CD14-positive monocyte (primary cell): ENCODE data around the gene PARP8. TPM values are rescaled to one million over a fixed set of nuclear protein-coding genes. Genes with fewer than 3 reads are reported as not detected.

Experiments
- DNase-seq, 3 donors: peaks; one replicate each; pipeline ENCODE4 v3.0.0-alpha.2; 2011 to 2022
- H2AFZ ChIP-seq: 2 replicates; pipeline ENCODE4 v1.6.0; 2012; ENCODE audit warnings: mild to moderate bottlenecking, low read depth, low read length, inconsistent platforms; ENCODE audit not compliant: insufficient read depth, poor library complexity, severe bottlenecking
- H3K27ac ChIP-seq, 2 donors: 1 replicate in 1 of 2; 2 replicates in 1 of 2; pipeline ENCODE4 v1.5.1; 2012 to 2013; ENCODE audit warnings: low read length in 2 of 2, control low read depth in 1 of 2, inconsistent platforms in 1 of 2, low read depth in 1 of 2, mild to moderate bottlenecking in 1 of 2
- H3K27me3 ChIP-seq, 2 donors: one replicate each; pipeline versions ENCODE4 v1.6.0 to v1.6.1; 2011 to 2013; ENCODE audit warnings: low read length in 2 of 2; ENCODE audit not compliant: control insufficient read depth in 2 of 2, insufficient read depth in 2 of 2
- H3K36me3 ChIP-seq, 2 donors: replicated peaks in 1 of 2; 1 replicate in 1 of 2; 2 replicates in 1 of 2; pipeline versions ENCODE4 v1.5.1 to v1.6.1; 2012 to 2013; ENCODE audit warnings: low read length in 2 of 2, control low read depth in 1 of 2, inconsistent platforms in 1 of 2, mild to moderate bottlenecking in 1 of 2; ENCODE audit not compliant: insufficient read depth in 2 of 2, control insufficient read depth in 1 of 2
- H3K4me1 ChIP-seq, 2 donors: 1 replicate in 1 of 2; 2 replicates in 1 of 2; pipeline versions ENCODE4 v1.5.1 to v1.6.1; 2012 to 2013; ENCODE audit warnings: low read length in 2 of 2, control low read depth in 1 of 2, inconsistent platforms in 1 of 2, mild to moderate bottlenecking in 1 of 2, moderate library complexity in 1 of 2; ENCODE audit not compliant: insufficient read depth in 2 of 2, control insufficient read depth in 1 of 2
- H3K4me2 ChIP-seq: replicated peaks from 2 replicates; pipeline ENCODE3; 2012; ENCODE audit warnings: low read length, moderate library complexity, mild to moderate bottlenecking; ENCODE audit not compliant: poor library complexity, severe bottlenecking; ENCODE audit errors: extremely low read depth
- H3K4me3 ChIP-seq, 3 experiments: fragments of 200-600 bp in 1 of 3; sonication (generic) in 1 of 3; replicated peaks in 1 of 3; 1 replicate in 2 of 3; 2 replicates in 1 of 3; pipeline ENCODE4 v1.5.1; 2011 to 2013; ENCODE audit warnings: low read length in 3 of 3, mild to moderate bottlenecking in 3 of 3, control low read depth in 2 of 3, low read depth in 2 of 3, inconsistent platforms in 1 of 3, moderate library complexity in 1 of 3
- H3K79me2 ChIP-seq: 2 replicates; pipeline ENCODE4 v1.6.0; 2012; ENCODE audit warnings: mild to moderate bottlenecking, control low read depth, inconsistent platforms, low read length, moderate library complexity; ENCODE audit not compliant: insufficient read depth
- H3K9ac ChIP-seq: 2 replicates; pipeline ENCODE4 v1.6.0; 2017; ENCODE audit warnings: low read length, mild to moderate bottlenecking; ENCODE audit not compliant: insufficient read depth, poor library complexity, severe bottlenecking
- H3K9me3 ChIP-seq, 2 donors: replicated peaks in 1 of 2; 1 replicate in 1 of 2; 2 replicates in 1 of 2; pipeline versions ENCODE4 v1.5.1 to v1.6.1; 2012 to 2013; ENCODE audit warnings: low read length in 2 of 2, control low read depth in 1 of 2; ENCODE audit not compliant: control insufficient read depth in 1 of 2, insufficient read depth in 1 of 2
- H4K20me1 ChIP-seq: 2 replicates; pipeline ENCODE4 v1.6.0; 2012; ENCODE audit warnings: mild to moderate bottlenecking, low read length, control low read depth, moderate library complexity; ENCODE audit not compliant: insufficient read depth
- H3K27ac Mint-ChIP-seq, 7 donors: one replicate each; pipeline ENCODE4 v1.8.0; 2020; ENCODE audit warnings: mild to moderate bottlenecking in 7 of 7, mixed read lengths in 7 of 7, moderate library complexity in 6 of 7, inconsistent platforms in 2 of 7
- H3K27me3 Mint-ChIP-seq, 3 donors: one replicate each; pipeline ENCODE4 v1.8.0; 2021 to 2022; ENCODE audit warnings: low read depth in 3 of 3, mild to moderate bottlenecking in 3 of 3, mixed read lengths in 3 of 3, moderate library complexity in 3 of 3, inconsistent platforms in 1 of 3
- H3K36me3 Mint-ChIP-seq, 2 donors: one replicate each; pipeline ENCODE4 v1.8.0; 2020; ENCODE audit warnings: mixed read lengths in 2 of 2, inconsistent platforms in 1 of 2, mild to moderate bottlenecking in 1 of 2
- H3K4me1 Mint-ChIP-seq: one replicate; pipeline ENCODE4 v1.8.0; 2020; ENCODE audit warnings: mild to moderate bottlenecking, mixed read lengths
- H3K4me3 Mint-ChIP-seq, 2 donors: one replicate each; pipeline ENCODE4 v1.8.0; 2020; ENCODE audit warnings: mild to moderate bottlenecking in 2 of 2, mixed read lengths in 2 of 2, moderate library complexity in 1 of 2
- H3K9me3 Mint-ChIP-seq, 7 donors: one replicate each; pipeline ENCODE4 v1.8.0; 2020 to 2022; ENCODE audit warnings: mixed read lengths in 7 of 7, mild to moderate bottlenecking in 6 of 7, moderate library complexity in 6 of 7, inconsistent platforms in 2 of 7
- WGBS: methylation state at CpG from one replicate; pipeline ENCODE4 v1.1.5; 2013; ENCODE audit warnings: missing lambda C conversion rate; ENCODE audit not compliant: insufficient coverage; 5-methylcytosine and 5-hydroxymethylcytosine counted together
- intact Hi-C, 2 donors: fragments of 100-400 bp; cut with micrococcal nuclease; formaldehyde crosslinking; loops; one replicate each; pipeline versions ENCODE4 v1.15.0 to v1.15.1; 2023
- polyA plus RNA-seq, 3 donors: library from polyadenylated mRNA; depleted of rRNA in 1 of 3; unstranded in 2 of 3; stranded (reverse) in 1 of 3; fragments of 300-500 nt in 2 of 3; fragments of >200 nt in 1 of 3; fragmentation: Illumina TruSeq in 2 of 3; gene quantifications; 1 replicate in 2 of 3; 2 replicates in 1 of 3; pipeline ENCODE4 v1.2.3, GENCODE V29; 2012 to 2021
- TF ChIP-seq, protein P1 (sequence below): fragments of 200-600 bp; IDR thresholded peaks from one replicate; pipeline ENCODE4 v1.8.0; 2022; ENCODE audit warnings: antibody characterized with exemption, mild to moderate bottlenecking

Gene PARP8
- polyA plus RNA-seq, 3 donors: 27.5 to 170 (median 40.6) TPM

DNA sequence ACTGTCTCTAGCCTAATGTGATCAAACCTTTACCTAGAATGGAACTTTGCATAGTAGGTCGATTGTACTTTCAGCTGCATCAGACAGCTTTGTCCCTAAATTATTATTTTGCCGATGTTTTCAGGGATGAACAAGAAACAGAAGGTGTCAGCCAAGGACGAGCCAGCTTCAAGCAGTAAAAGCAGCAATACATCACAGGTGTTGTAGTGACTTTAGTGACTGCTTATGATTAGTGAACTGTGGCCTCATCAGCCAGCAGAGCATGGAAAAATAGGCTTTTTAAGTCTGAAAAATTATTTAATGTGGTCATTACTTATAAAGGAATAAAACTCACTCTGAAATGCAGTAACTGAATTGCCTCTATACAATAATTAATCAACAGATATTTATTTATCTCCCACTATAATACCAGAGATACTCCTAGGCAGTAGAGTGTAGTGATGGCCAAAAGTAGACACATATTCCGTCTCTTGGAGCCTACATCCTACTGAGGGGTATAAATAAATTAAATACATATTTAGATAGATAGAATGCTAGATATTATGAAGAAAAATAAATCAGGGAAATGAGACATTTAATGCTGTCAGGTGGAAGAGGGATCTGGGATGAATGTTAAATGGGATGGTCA lies 166.3 kb downstream of the PARP8 start:
- Histone ChIP-seq H3K79me2 (no peaks in the 10 kb centered on the region), H3K36me3 (peaks cover 95 to 100% of the 10 kb centered on the region in 2 donors), H4K20me1 (peaks cover 5% of the 10 kb centered on the region), H3K9me3 (no peaks in the 10 kb centered on the region), H3K27me3 (no peaks in the 10 kb centered on the region), H3K4me2 (no peak overlapping the region), H2AFZ (no peak overlapping the region), H3K9ac (no peak overlapping the region), H3K4me1 (no peaks in the 10 kb centered on the region), H3K27ac (no peak overlapping the region), H3K4me3 (no peak overlapping the region)
- 93% methylated on average over 3 of the region's 4 CpGs for WGBS
- H3K4me3 Mint-ChIP-seq: no peak overlapping the region
- no peak for DNase-seq
- peaks cover 0 to 1% (median 0%) of the 10 kb centered on the region in 3 donors for H3K27me3 Mint-ChIP-seq
- H3K36me3 Mint-ChIP-seq: peaks cover 76 to 82% of the 10 kb centered on the region in 2 donors
- intact Hi-C loops: no loop called here
- H3K4me1 Mint-ChIP-seq: no peaks in the 10 kb centered on the region
- TF ChIP-seq, protein P1, sequence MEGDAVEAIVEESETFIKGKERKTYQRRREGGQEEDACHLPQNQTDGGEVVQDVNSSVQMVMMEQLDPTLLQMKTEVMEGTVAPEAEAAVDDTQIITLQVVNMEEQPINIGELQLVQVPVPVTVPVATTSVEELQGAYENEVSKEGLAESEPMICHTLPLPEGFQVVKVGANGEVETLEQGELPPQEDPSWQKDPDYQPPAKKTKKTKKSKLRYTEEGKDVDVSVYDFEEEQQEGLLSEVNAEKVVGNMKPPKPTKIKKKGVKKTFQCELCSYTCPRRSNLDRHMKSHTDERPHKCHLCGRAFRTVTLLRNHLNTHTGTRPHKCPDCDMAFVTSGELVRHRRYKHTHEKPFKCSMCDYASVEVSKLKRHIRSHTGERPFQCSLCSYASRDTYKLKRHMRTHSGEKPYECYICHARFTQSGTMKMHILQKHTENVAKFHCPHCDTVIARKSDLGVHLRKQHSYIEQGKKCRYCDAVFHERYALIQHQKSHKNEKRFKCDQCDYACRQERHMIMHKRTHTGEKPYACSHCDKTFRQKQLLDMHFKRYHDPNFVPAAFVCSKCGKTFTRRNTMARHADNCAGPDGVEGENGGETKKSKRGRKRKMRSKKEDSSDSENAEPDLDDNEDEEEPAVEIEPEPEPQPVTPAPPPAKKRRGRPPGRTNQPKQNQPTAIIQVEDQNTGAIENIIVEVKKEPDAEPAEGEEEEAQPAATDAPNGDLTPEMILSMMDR: no peak
- no peak overlapping the region for H3K27ac Mint-ChIP-seq
- no peaks in the 10 kb centered on the region for H3K9me3 Mint-ChIP-seq

GRCh38 chr5:50836356-50836755 lies 169.9 kb downstream of the PARP8 start:
- Histone ChIP-seq H3K9ac (no peak overlapping the region), H3K27me3 (no peaks in the 10 kb centered on the region), H3K9me3 (no peaks in the 10 kb centered on the region), H3K4me2 (no peak overlapping the region), H3K4me1 (no peaks in the 10 kb centered on the region), H4K20me1 (no peaks in the 10 kb centered on the region), H3K27ac (no peak overlapping the region), H3K79me2 (no peaks in the 10 kb centered on the region), H3K4me3 (no peak overlapping the region), H2AFZ (no peak overlapping the region), H3K36me3 (peaks cover 89 to 100% of the 10 kb centered on the region in 2 donors)
- intact Hi-C loops: no loop called here
- no CpG with 5 or more reads among the region's 2 CpGs for WGBS
- Mint-ChIP-seq H3K9me3 (no peaks in the 10 kb centered on the region), H3K4me3 (no peak overlapping the region), H3K36me3 (peaks cover 78 to 87% of the 10 kb centered on the region in 2 donors), H3K4me1 (no peaks in the 10 kb centered on the region), H3K27ac (peak overlapping the region in 1 of 7 donors; percentile 34), H3K27me3 (no peaks in the 10 kb centered on the region)
- DNase-seq: no peak
- TF ChIP-seq, protein P1: no peak
